Naive thymus-derived CD8-positive, alpha-beta T cell (primary cell): ENCODE measurements around the gene IL31RA. TPM values are rescaled to one million over a fixed set of nuclear protein-coding genes. Genes with fewer than 3 reads are reported as not detected.
"Not testable (repeated sequence)": the region's sequence is repeated elsewhere in the genome, so short reads cannot be mapped to it uniquely, and the experiment has no call there.

Experiments used
- ATAC-seq, 2 donors: fragments of 150-1000 bp; cut with Tn5 transposase in 1 of 2; sonication (Bioruptor Pico), chemical (Tn5 transposase) in 1 of 2; 1 replicate in 1 of 2; 2 replicates in 1 of 2; pipeline ENCODE4 v1.10.0; 2021; ENCODE audit warnings: mild to moderate bottlenecking in 2 of 2, moderate library complexity in 2 of 2
- POLR2A ChIA-PET: fragments of 350-600 bp; sonication (Branson Sonifier 250); formaldehyde crosslinking; loops from one replicate; lab custom pipeline; 2021; ENCODE audit warnings: antibody characterized with exemption; lab: Charles Lee
- DNase-seq, 10 donors: peaks; one replicate each; pipeline versions ENCODE4 v3.0.0 to v3.0.0-alpha.2; 2020 to 2022
- H3K27ac Mint-ChIP-seq, 10 donors: one replicate each; pipeline ENCODE4 v1.8.0; 2020 to 2022; ENCODE audit warnings: mild to moderate bottlenecking in 10 of 10, mixed read lengths in 10 of 10, moderate library complexity in 4 of 10, inconsistent platforms in 1 of 10
- H3K27me3 Mint-ChIP-seq, 5 donors: one replicate each; pipeline ENCODE4 v1.8.0; 2021 to 2022; ENCODE audit warnings: mixed read lengths in 5 of 5
- H3K36me3 Mint-ChIP-seq, 3 donors: one replicate each; pipeline ENCODE4 v1.8.0; 2020 to 2022; ENCODE audit warnings: mixed read lengths in 3 of 3, mild to moderate bottlenecking in 2 of 3, inconsistent platforms in 1 of 3
- H3K4me1 Mint-ChIP-seq, 4 donors: one replicate each; pipeline ENCODE4 v1.8.0; 2021 to 2022; ENCODE audit warnings: mixed read lengths in 4 of 4
- H3K4me3 Mint-ChIP-seq, 10 donors: one replicate each; pipeline ENCODE4 v1.8.0; 2020 to 2022; ENCODE audit warnings: mild to moderate bottlenecking in 10 of 10, mixed read lengths in 10 of 10, moderate library complexity in 6 of 10, inconsistent platforms in 1 of 10
- H3K9me3 Mint-ChIP-seq, 9 donors: one replicate each; pipeline ENCODE4 v1.8.0; 2020 to 2022; ENCODE audit warnings: mixed read lengths in 9 of 9, mild to moderate bottlenecking in 3 of 9, inconsistent platforms in 1 of 9, moderate library complexity in 1 of 9
- polyA plus RNA-seq, 3 donors: library from polyadenylated mRNA; unstranded; fragments of 300-500 nt; fragmentation: Illumina TruSeq; gene quantifications; one replicate each; pipeline ENCODE4 v1.2.3, GENCODE V29; 2021
- total RNA-seq, 8 experiments: library from RNA in 2 of 8; stranded (reverse) in 2 of 8; gene quantifications; one replicate each; pipeline ENCODE4 v1.2.3 and lab custom pipeline; 2021 to 2026

Gene IL31RA
- not detected for total RNA-seq
- polyA plus RNA-seq = not detected
- total RNA-seq (lab: John Stamatoyannopoulos, UW) = 0 to 3.0 (median 0) reads per million in 6 experiments

GRCh38 chr5:55850839-55851674 is at the start of gene IL31RA:
Gene IL31RA (plus strand): TSS chr5:55851357. CDS start chr5:55851571, 214 bp downstream.
- H3K36me3 Mint-ChIP-seq = peaks cover 0 to 6% (median 0%) of the 10 kb centered on the region in 3 donors
- no peak within 1 kb of the TSS for H3K4me3 Mint-ChIP-seq
- H3K27me3 Mint-ChIP-seq = peaks cover 0 to 20% (median 8%) of the 10 kb centered on the region in 5 donors
- POLR2A ChIA-PET = no interaction called here
- peaks cover 9 to 12% (median 11%) of the 10 kb centered on the region in 4 donors for H3K4me1 Mint-ChIP-seq
- no peak for ATAC-seq
- no peak within 1 kb of the TSS for H3K27ac Mint-ChIP-seq
- H3K9me3 Mint-ChIP-seq = peaks cover 0 to under 1% (median 0%) of the 10 kb centered on the region in 9 donors
- DNase-seq = no peak

DNA sequence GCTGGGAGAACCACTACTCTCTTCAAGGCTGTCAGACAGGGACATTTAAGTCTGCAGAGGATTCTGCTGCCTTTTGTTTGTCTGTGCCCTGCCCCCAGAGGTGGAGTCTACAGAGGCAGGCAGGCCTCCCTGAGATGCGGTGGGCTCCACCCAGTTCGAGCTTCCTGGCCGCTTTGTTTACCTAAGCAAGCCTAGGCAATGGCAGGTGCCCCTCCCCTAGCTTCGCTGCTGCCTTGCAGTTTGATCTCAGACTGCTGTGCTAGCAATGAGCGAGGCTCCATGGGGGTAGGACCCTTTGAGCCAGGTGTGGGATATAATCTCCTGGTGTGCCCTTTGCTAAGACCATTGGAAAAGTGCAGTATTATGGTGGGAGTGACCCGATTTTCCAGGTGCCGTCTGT is 42.3 kb upstream of the IL31RA start:
- H3K27me3 Mint-ChIP-seq, DNase-seq, ATAC-seq, H3K27ac Mint-ChIP-seq, H3K4me3 Mint-ChIP-seq, H3K4me1 Mint-ChIP-seq: not testable (repeated sequence)
- peaks cover 0 to 17% (median 10%) of the 10 kb centered on the region in 3 donors for H3K36me3 Mint-ChIP-seq
- POLR2A ChIA-PET = interaction anchor here (0.6 kb wide), 1 partner anchor 8 kb away, joined by 3 read pairs; no protein-coding TSS in a partner anchor
- H3K9me3 Mint-ChIP-seq = peaks cover 0 to 28% (median 8%) of the 10 kb centered on the region in 9 donors

- POLR2A ChIA-PET, H3K9me3 Mint-ChIP-seq, H3K4me1 Mint-ChIP-seq, H3K4me3 Mint-ChIP-seq, H3K27ac Mint-ChIP-seq, H3K36me3 Mint-ChIP-seq, DNase-seq, ATAC-seq: not testable (repeated sequence)
- peaks cover 6 to 24% (median 11%) of the 10 kb centered on the region in 5 donors for H3K27me3 Mint-ChIP-seq
Observed at GRCh38 chr5:55815939-55816338, 35.2 kb upstream of the IL31RA start.

DNA sequence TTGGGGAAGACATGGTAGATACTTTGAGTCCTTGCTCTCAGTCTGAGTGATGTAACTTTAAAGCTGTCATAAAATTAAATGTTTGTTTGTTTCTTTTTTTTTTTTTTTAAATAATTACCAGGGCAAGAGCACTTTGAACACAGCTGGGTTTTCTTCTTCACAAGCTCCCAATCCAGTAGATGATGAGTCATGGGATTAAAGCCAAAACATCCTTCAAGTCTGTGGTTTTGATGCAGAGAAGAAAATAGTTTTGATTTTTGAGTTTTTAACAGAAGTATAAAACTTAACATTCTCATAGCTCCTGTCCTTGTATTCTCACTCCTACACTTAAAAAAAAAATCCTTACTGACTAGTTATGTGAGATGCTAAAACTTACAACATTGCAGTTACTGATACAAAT is 34.8 kb upstream of the IL31RA start:
- peaks cover 0 to under 1% (median under 1%) of the 10 kb centered on the region in 4 donors for H3K4me1 Mint-ChIP-seq
- peaks cover 10 to 28% (median 15%) of the 10 kb centered on the region in 5 donors for H3K27me3 Mint-ChIP-seq
- POLR2A ChIA-PET = no interaction called here
- no peak overlapping the region for H3K27ac Mint-ChIP-seq
- H3K9me3 Mint-ChIP-seq = no peaks in the 10 kb centered on the region
- H3K36me3 Mint-ChIP-seq = no peaks in the 10 kb centered on the region
- DNase-seq (no peak), ATAC-seq (no peak)
- no peak overlapping the region for H3K4me3 Mint-ChIP-seq

DNA sequence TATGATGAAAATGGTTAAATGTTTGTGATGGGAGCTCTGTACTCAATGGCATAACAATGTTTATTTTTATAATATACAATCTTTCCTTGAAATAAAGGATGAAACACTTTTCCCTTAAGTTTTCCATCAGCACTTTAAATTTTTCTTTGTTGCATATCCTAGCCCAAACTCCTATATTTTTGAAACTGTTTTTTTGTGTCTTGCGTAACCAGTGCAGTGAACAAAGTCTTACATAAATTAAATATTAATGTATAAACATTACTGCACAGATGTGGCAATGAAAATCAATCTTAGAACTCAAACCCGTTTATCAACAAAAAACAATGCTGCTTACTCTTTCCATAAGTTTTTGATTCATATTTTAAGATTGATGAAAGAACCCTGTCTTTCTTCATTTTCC is 34.1 kb upstream of the IL31RA start:
- Mint-ChIP-seq H3K9me3 (no peaks in the 10 kb centered on the region), H3K36me3 (no peaks in the 10 kb centered on the region), H3K4me1 (peaks cover 0 to 4% (median 4%) of the 10 kb centered on the region in 4 donors), H3K27me3 (peaks cover 13 to 31% (median 19%) of the 10 kb centered on the region in 5 donors), H3K27ac (no peak overlapping the region), H3K4me3 (no peak overlapping the region)
- DNase-seq (no peak), ATAC-seq (no peak)
- POLR2A ChIA-PET = no interaction called here

- Mint-ChIP-seq H3K27me3 (peaks cover 36 to 61% (median 42%) of the 10 kb centered on the region in 5 donors), H3K4me3 (no peak overlapping the region), H3K27ac (no peak overlapping the region), H3K9me3 (peaks cover 0 to 2% (median 0%) of the 10 kb centered on the region in 9 donors), H3K4me1 (peaks cover 0 to 9% (median 7%) of the 10 kb centered on the region in 4 donors), H3K36me3 (no peaks in the 10 kb centered on the region)
- DNase-seq (no peak), ATAC-seq (no peak)
- POLR2A ChIA-PET = no interaction called here
Observed at GRCh38 chr5:55820488-55820887, 30.7 kb upstream of the IL31RA start.

DNA sequence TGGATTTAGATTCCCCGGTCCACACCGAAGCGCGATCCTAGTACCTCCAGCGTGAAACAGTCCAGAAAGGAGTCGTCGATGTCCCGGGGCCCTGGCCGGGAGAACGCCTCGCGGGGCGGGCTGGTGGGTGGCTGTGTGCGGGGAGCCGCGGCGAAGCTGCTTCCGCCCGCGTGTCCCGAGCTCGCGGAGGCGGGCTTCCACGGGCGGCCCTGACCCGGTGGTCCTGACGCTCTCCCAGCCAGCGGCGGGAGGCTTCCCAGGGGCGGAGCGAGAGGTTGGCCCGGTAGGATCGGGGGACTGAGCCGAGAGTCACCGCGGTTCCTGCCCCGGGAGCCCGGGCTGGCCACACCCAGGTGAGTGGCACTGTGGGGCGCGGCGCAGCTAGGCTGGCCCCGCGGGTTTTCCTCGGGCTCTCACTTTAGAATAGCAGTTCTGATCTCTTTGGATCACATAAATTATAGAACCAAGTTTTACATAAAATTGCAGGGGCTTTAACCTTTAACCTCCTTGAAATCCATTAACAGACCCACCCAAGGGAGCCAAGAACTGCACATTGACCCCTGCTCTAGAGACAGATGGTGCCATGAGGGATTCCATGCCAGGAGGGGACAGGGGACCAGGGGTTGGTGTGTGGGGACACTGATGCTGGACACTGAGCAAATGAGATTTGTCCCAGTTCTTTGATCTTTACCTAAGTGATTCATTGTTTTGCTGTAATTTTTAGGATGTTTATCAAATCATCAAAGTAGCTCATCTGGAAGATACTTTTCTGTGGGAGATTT is 29.2 kb upstream of the IL31RA start:
- DNase-seq (peak in 4 of 10 donors; percentile 0 to 19 (median 8)), ATAC-seq (peak; percentile 53 to 65)
- Mint-ChIP-seq H3K36me3 (no peaks in the 10 kb centered on the region), H3K4me1 (peaks cover 0 to 9% (median 7%) of the 10 kb centered on the region in 4 donors), H3K27ac (no peak overlapping the region), H3K27me3 (peaks cover 36 to 71% (median 46%) of the 10 kb centered on the region in 5 donors), H3K9me3 (peaks cover 0 to 2% (median 0%) of the 10 kb centered on the region in 9 donors), H3K4me3 (peak overlapping the region in 8 of 10 donors; percentile 33 to 67 (median 58))
- POLR2A ChIA-PET = no interaction called here

DNA sequence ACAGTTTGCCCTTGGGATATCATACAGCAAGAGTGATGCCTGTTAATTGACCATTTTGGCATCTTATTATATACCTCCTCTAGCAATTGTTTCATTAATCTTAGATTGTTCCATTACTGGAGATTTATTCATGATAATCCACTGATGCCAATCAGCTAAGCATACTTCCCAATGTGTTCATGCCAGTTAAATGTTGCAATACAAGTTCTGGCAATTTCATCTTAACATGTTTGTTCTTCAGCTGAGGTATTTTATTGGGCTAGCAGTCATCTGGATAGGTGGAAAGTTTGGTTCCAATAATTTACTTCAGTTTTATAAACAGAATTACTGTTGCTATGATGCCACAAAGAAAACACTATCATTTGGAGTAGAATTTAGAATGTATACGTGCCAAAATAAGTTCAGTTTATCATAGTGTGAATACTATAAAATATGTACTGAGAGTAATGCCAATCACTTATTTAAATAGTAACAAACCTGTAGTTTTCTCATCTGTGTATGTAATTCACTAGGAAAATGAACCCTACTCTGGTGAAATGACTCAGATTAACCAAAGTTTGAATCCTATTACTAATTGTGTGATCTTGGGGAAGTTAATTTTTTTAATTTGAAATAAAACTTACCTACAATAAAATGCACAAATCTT is 27.9 kb upstream of the IL31RA start:
- DNase-seq (no peak), ATAC-seq (no peak)
- Mint-ChIP-seq H3K27me3 (peaks cover 39 to 71% (median 50%) of the 10 kb centered on the region in 5 donors), H3K9me3 (peaks cover 0 to 6% (median 0%) of the 10 kb centered on the region in 9 donors), H3K36me3 (no peaks in the 10 kb centered on the region), H3K4me3 (no peak overlapping the region), H3K4me1 (peaks cover 0 to 9% (median 7%) of the 10 kb centered on the region in 4 donors), H3K27ac (no peak overlapping the region)
- POLR2A ChIA-PET = no interaction called here

GRCh38 chr5:55829956-55830355 is 21.2 kb upstream of the IL31RA start:
- Mint-ChIP-seq H3K4me3 (no peak overlapping the region), H3K27ac (no peak overlapping the region), H3K9me3 (peaks cover 0 to 12% (median 0%) of the 10 kb centered on the region in 9 donors), H3K36me3 (no peaks in the 10 kb centered on the region), H3K4me1 (no peaks in the 10 kb centered on the region), H3K27me3 (peaks cover 6 to 16% (median 7%) of the 10 kb centered on the region in 5 donors)
- ATAC-seq (no peak), DNase-seq (no peak)
- POLR2A ChIA-PET = no interaction called here

DNA sequence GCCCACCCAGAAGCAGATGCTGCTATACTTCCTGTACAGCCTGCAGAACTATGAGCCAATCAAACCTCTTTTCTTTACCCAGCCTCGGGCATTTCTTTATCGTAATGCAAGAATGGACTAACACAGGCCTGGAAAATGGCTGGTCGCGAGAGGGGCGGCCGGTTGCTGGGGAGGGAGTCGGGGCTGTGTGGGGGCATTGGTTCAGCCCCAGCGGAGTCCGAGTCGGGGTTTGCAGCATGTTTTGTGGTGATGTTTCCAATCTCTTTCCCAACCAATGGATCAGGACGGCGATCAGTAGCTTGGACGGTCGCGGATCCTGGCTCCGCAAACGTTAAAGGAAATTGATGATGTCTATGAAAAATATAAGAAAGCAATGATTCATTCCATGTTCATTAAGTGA is 18.7 kb upstream of the IL31RA start:
- Mint-ChIP-seq H3K9me3 (peaks cover 0 to 12% (median 0%) of the 10 kb centered on the region in 9 donors), H3K27me3 (peaks cover 0 to 2% (median 1%) of the 10 kb centered on the region in 5 donors), H3K27ac (no peak overlapping the region), H3K4me3 (no peak overlapping the region), H3K4me1 (no peaks in the 10 kb centered on the region), H3K36me3 (no peaks in the 10 kb centered on the region)
- DNase-seq = no peak
- no peak for ATAC-seq
- POLR2A ChIA-PET = no interaction called here

DNA sequence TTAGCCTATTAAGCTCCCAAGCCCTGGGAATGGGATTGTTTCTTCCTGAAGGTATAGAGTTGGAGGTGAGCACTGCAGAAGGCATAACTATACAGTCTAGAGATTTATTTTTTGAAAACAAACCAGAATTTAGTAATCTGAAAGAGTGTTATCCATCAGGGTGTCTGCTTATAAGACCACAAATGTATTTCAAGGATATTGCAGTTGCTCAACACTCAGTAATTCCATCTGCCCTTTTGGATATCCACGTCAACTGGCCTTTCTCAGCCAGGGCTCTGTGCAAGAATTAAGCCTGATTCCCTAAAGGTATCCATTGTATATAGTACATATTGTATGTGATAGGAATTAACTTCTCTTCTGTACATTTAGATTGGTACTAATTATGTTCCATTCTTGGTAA is 15.0 kb upstream of the IL31RA start:
- Mint-ChIP-seq H3K9me3 (peaks cover 0 to 12% (median 0%) of the 10 kb centered on the region in 9 donors), H3K36me3 (no peaks in the 10 kb centered on the region), H3K27me3 (no peaks in the 10 kb centered on the region), H3K27ac (no peak overlapping the region), H3K4me3 (no peak overlapping the region), H3K4me1 (no peaks in the 10 kb centered on the region)
- DNase-seq = no peak
- POLR2A ChIA-PET = no interaction called here
- no peak for ATAC-seq

- ATAC-seq (no peak), DNase-seq (no peak)
- H3K9me3 Mint-ChIP-seq = peaks cover 0 to 15% (median 5%) of the 10 kb centered on the region in 9 donors
- peaks cover 0 to 2% (median 0%) of the 10 kb centered on the region in 5 donors for H3K27me3 Mint-ChIP-seq
- H3K27ac Mint-ChIP-seq = no peak overlapping the region
- H3K4me3 Mint-ChIP-seq = no peak overlapping the region
- POLR2A ChIA-PET = no interaction called here
- peaks cover 0 to 26% (median 0%) of the 10 kb centered on the region in 3 donors for H3K36me3 Mint-ChIP-seq
- H3K4me1 Mint-ChIP-seq = no peaks in the 10 kb centered on the region
Observed at GRCh38 chr5:55841976-55842375, 9.2 kb upstream of the IL31RA start.
